HepG2 (cell line): Measurements from ENCODE around the gene PUM1. TPM values are rescaled to one million over a fixed set of nuclear protein-coding genes. Genes with fewer than 3 reads are reported as not detected.

Experiments
- ATAC-seq: fragments of 200-7000 bp; cut with Tn5 transposase; 3 replicates; pipeline ENCODE4 v1.9.1; 2020; ENCODE audit warnings: mild to moderate bottlenecking, moderate library complexity
- BruUV-seq: library from RNA; stranded (reverse); fragments of 400-500 nt; replicated peaks from 2 replicates; lab custom pipeline; 2021; lab: Mats Ljungman, UMichigan
- CTCF ChIA-PET: fragments of 300-600 bp; formaldehyde crosslinking; extraction: SDS; loops from one replicate; lab custom pipeline; 2021; ENCODE audit warnings: low total read pairs, inconsistent platforms, low intra/inter-chr PET ratio; lab: Yijun Ruan, JAX
- POLR2A ChIA-PET: fragments of 350-600 bp; sonication (Branson Sonifier 250); formaldehyde crosslinking; loops from one replicate; lab custom pipeline; 2020; ENCODE audit warnings: antibody characterized with exemption, inconsistent platforms; lab: Yijun Ruan, JAX
- DNase-seq: peaks from one replicate; pipeline ENCODE4 v3.0.0-alpha.2; 2015; ENCODE audit warnings: low spot score
- FAIRE-seq: peaks from 3 replicates; lab custom pipeline; 2011; peaks lifted over from hg19 to GRCh38; lab: Jason Lieb, UNC
- H2AFZ ChIP-seq: one replicate; pipeline ENCODE4 v1.6.1; 2011; ENCODE audit warnings: low read length, inconsistent platforms
- H3K27ac ChIP-seq: fragments of 300-600 bp; 3 replicates; pipeline ENCODE4 v1.8.0; 2011; ENCODE audit warnings: mixed run types, mild to moderate bottlenecking, mixed read lengths, low read length, inconsistent platforms; ENCODE audit not compliant: insufficient read depth; ENCODE audit errors: extremely low read length
- H3K27me3 ChIP-seq, 2 experiments: fragments of 200-600 bp in 1 of 2; 2 replicates in 1 of 2; 3 replicates in 1 of 2; pipeline versions ENCODE4 v1.6.0 to v1.8.0; 2011; ENCODE audit warnings: low read length in 2 of 2, mild to moderate bottlenecking in 2 of 2, moderate library complexity in 2 of 2, inconsistent platforms in 1 of 2; ENCODE audit not compliant: insufficient read depth in 2 of 2, control insufficient read depth in 1 of 2
- H3K36me3 ChIP-seq, 2 experiments: fragments of 200-600 bp in 1 of 2; replicated peaks in 1 of 2; 2 replicates in 1 of 2; 3 replicates in 1 of 2; pipeline versions ENCODE4 v1.5.1 to v1.8.0; 2011; ENCODE audit warnings: low read length in 2 of 2, inconsistent platforms in 1 of 2; ENCODE audit not compliant: insufficient read depth in 2 of 2, control insufficient read depth in 1 of 2
- H3K4me1 ChIP-seq: 2 replicates; pipeline ENCODE4 v1.5.1; 2012; ENCODE audit warnings: low read length, inconsistent platforms; ENCODE audit not compliant: insufficient read depth
- H3K4me2 ChIP-seq: 2 replicates; pipeline ENCODE4 v1.6.0; 2011; ENCODE audit warnings: low read depth, low read length, inconsistent platforms
- H3K4me3 ChIP-seq, 3 experiments: fragments of 200-600 bp in 1 of 3; sonication (generic), shearing (Covaris generic) in 1 of 3; replicated peaks in 1 of 3; 2 replicates each; pipeline ENCODE4 v1.5.1; 2011 to 2016; ENCODE audit warnings: low read length in 3 of 3, inconsistent platforms in 2 of 3, low read depth in 2 of 3, mild to moderate bottlenecking in 2 of 3, control low read depth in 1 of 3, mixed read lengths in 1 of 3; ENCODE audit not compliant: insufficient read depth in 1 of 3
- H3K79me2 ChIP-seq: one replicate; pipeline ENCODE4 v1.6.1; 2011; ENCODE audit warnings: low read length, inconsistent platforms; ENCODE audit not compliant: insufficient read depth
- H3K9ac ChIP-seq: 2 replicates; pipeline ENCODE4 v1.6.0; 2011; ENCODE audit warnings: mild to moderate bottlenecking, low read depth, low read length, inconsistent platforms; ENCODE audit not compliant: insufficient read depth
- H3K9me3 ChIP-seq: 2 replicates; pipeline ENCODE4 v1.5.1; 2012; ENCODE audit warnings: mild to moderate bottlenecking, low read length
- H4K20me1 ChIP-seq: 2 replicates; pipeline ENCODE4 v1.6.0; 2011; ENCODE audit warnings: inconsistent platforms, mild to moderate bottlenecking, low read length, moderate library complexity; ENCODE audit not compliant: insufficient read depth
- ETV5 ChIP-seq: IDR thresholded peaks from 2 replicates; pipeline ENCODE4 v1.6.1; 2018; ENCODE audit warnings: missing biosample characterization, missing genetic modification reagents, inconsistent platforms, borderline replicate concordance
- GATA4 ChIP-seq: sonication (generic); IDR thresholded peaks from 2 replicates; pipeline ENCODE4 v1.6.1; 2016; ENCODE audit warnings: antibody characterized with exemption, low read depth, borderline replicate concordance
- GFI1 ChIP-seq: sonication (generic); formaldehyde crosslinking; IDR thresholded peaks from 2 replicates; pipeline ENCODE4 v1.5.0; 2020; ENCODE audit warnings: missing genetic modification reagents, mild to moderate bottlenecking, borderline replicate concordance
- KLF11 ChIP-seq: IDR thresholded peaks from 2 replicates; pipeline ENCODE4 v1.6.1; 2016; ENCODE audit warnings: missing compliant biosample characterization
- RBFOX2 ChIP-seq: fragments of 200-400 bp; formaldehyde crosslinking; IDR thresholded peaks from 2 replicates; pipeline ENCODE4 v1.6.1; 2017; ENCODE audit warnings: low read depth, mild to moderate bottlenecking, low read length
- SALL2 ChIP-seq: sonication (generic); formaldehyde crosslinking; IDR thresholded peaks from 2 replicates; pipeline ENCODE4 v1.8.1; 2023; ENCODE audit warnings: mild to moderate bottlenecking, missing genetic modification reagents, inconsistent platforms
- SRF ChIP-seq: IDR thresholded peaks from 2 replicates; pipeline ENCODE4 v1.6.1; 2011; ENCODE audit warnings: mild to moderate bottlenecking, low read depth, low read length, moderate library complexity
- SSRP1 ChIP-seq: IDR thresholded peaks from 2 replicates; pipeline ENCODE4 v1.6.1; 2016; ENCODE audit warnings: control low read depth
- ZNF253 ChIP-seq: sonication (generic); formaldehyde crosslinking; IDR thresholded peaks from 2 replicates; pipeline ENCODE4 v1.8.0; 2022; ENCODE audit warnings: mild to moderate bottlenecking, missing genetic modification reagents, borderline replicate concordance
- ZNF30 ChIP-seq: sonication (generic); formaldehyde crosslinking; IDR thresholded peaks from 2 replicates; pipeline ENCODE4 v1.5.0; 2020; ENCODE audit warnings: mild to moderate bottlenecking, missing genetic modification reagents
- WGBS: methylation state at CpG from one replicate; pipeline ENCODE4 v1.1.6; 2017; ENCODE audit warnings: low lambda C conversion rate; 5-methylcytosine and 5-hydroxymethylcytosine counted together
- in situ Hi-C: cut with HindIII; loops from 2 replicates; pipeline ENCODE4 v1.10.0; 2017; ENCODE audit warnings: low pct_unique_long_range_greater_than_20kb; ENCODE audit not compliant: extremely low pct_ligation_motif_present
- intact Hi-C: fragments of 100-400 bp; cut with micrococcal nuclease; formaldehyde crosslinking; loops from one replicate; pipeline ENCODE4 v1.10.0; 2022; ENCODE audit not compliant: unreplicated experiment
- polyA plus RNA-seq, 8 experiments: library from polyadenylated mRNA; depleted of rRNA in 3 of 8; stranded (reverse) in 7 of 8; unstranded in 1 of 8; fragments of >200 nt; fragmentation: Illumina TruSeq in 4 of 8; extraction: Trizol in 4 of 8; gene quantifications; 2 replicates each; pipeline versions ENCODE4 v1.2.1 to v1.2.3, GENCODE V29; 2011 to 2016; ENCODE audit warnings: low read depth in 4 of 8, missing spikeins in 1 of 8, mixed read lengths in 1 of 8; ENCODE audit not compliant: insufficient read depth in 1 of 8
- total RNA-seq, 5 experiments: library from RNA; depleted of rRNA; stranded (reverse); fragments of >200 nt; fragmentation: Illumina TruSeq; extraction: Trizol; gene quantifications; 2 replicates each; pipeline ENCODE4 v1.2.3, GENCODE V29; 2016; ENCODE audit warnings: low read depth in 1 of 5

PUM1 gene
- total and polyA plus RNA-seq, 2 of the 13 experiments (the other 11 are each of a cell fraction or from before 2014, with no cell fraction given) = 64.7 to 91.0 TPM

GRCh38 chr1:31063631-31064030 is 1.9 kb downstream of the PUM1 start:
- peak overlapping the region; percentile 86 to 95 (median 88) for H3K4me3 ChIP-seq
- peaks cover 65% of the 10 kb centered on the region for H3K79me2 ChIP-seq
- BruUV-seq = no TSS peak
- no peak for ATAC-seq
- TF ChIP-seq ZNF253 (no peak), SSRP1 (CRISPR knock-in tag) (peak; percentile 80; the same call in 1 of the 2 replicates), GATA4 (no peak), RBFOX2 (peak; percentile 20; the same call in 1 of the 2 replicates), ETV5 (no peak), SRF (peak; percentile 70; the same call in 1 of the 2 replicates)
- peak; percentile 37 for DNase-seq
- POLR2A ChIA-PET = interaction anchor here (0.6 to 2.7 kb wide), 5 partner anchors 14 to 233 kb away, joined by 3 to 15 read pairs (median 4); partner anchors contain the start of genes SNRNP40 and ZCCHC17
- intact Hi-C loops = loop anchor here (10.0 kb wide), 1 partner anchor 91 kb away; no protein-coding TSS in a partner anchor
- CTCF ChIA-PET = no interaction called here
- peak overlapping the region; percentile 100 for H3K27ac ChIP-seq
- no peaks in the 10 kb centered on the region; a peak in 1 of 5 replicates for H3K27me3 ChIP-seq
- H3K4me2 ChIP-seq = peak overlapping the region; percentile 80
- no peaks in the 10 kb centered on the region for H3K9me3 ChIP-seq
- peak overlapping the region; percentile 99 for H3K9ac ChIP-seq
- H3K4me1 ChIP-seq = peaks cover 55% of the 10 kb centered on the region
- peaks cover 52% of the 10 kb centered on the region for H4K20me1 ChIP-seq
- no peak for FAIRE-seq
- in situ Hi-C loops = no loop called here
- H3K36me3 ChIP-seq = peaks cover 7 to 13% of the 10 kb centered on the region in 2 experiments; a peak in 4 of 5 replicates
- WGBS = under 1% methylated on average over 4 of the region's 4 CpGs
- no peak overlapping the region for H2AFZ ChIP-seq

GRCh38 chr1:31062867-31063380 is 2.6 kb downstream of the PUM1 start:
- no TSS peak for BruUV-seq
- no peak overlapping the region for H2AFZ ChIP-seq
- TF ChIP-seq ZNF30 = no peak
- TF ChIP-seq ZNF253 = no peak
- TF ChIP-seq KLF11 (CRISPR knock-in tag) = no peak
- no peak for TF ChIP-seq SALL2
- TF ChIP-seq GFI1 (CRISPR knock-in tag) = 0 out of 2 replicates have a peak, but pooled peaks have one; percentile 13
- TF ChIP-seq, all 625 proteins: peak for 1
- in situ Hi-C loops (no loop called here), intact Hi-C loops (loop anchor here (10.0 kb wide), 1 partner anchor 92 kb away; no protein-coding TSS in a partner anchor)
- H3K9ac ChIP-seq = peak overlapping the region; percentile 99
- DNase-seq = no peak
- peak; percentile 28 for FAIRE-seq
- H3K36me3 ChIP-seq = peaks cover 8 to 18% of the 10 kb centered on the region in 2 experiments; a peak in 4 of 5 replicates
- CTCF ChIA-PET = no interaction called here
- peak overlapping the region; percentile 80 for H3K4me2 ChIP-seq
- 47% methylated on average over 4 of the region's 4 CpGs for WGBS
- peaks cover 62% of the 10 kb centered on the region for H3K4me1 ChIP-seq
- peaks cover 59% of the 10 kb centered on the region for H4K20me1 ChIP-seq
- H3K9me3 ChIP-seq = no peaks in the 10 kb centered on the region
- no peak for ATAC-seq
- H3K27ac ChIP-seq = peak overlapping the region; percentile 100
- POLR2A ChIA-PET = interaction anchor here (1.1 kb wide), 1 partner anchor 234 kb away, joined by 4 read pairs; the partner anchor contains the start of genes SNRNP40 and ZCCHC17
- peak overlapping the region; percentile 86 to 95 (median 88); a peak in 5 of 6 replicates for H3K4me3 ChIP-seq
- no peaks in the 10 kb centered on the region; a peak in 1 of 5 replicates for H3K27me3 ChIP-seq
- peaks cover 69% of the 10 kb centered on the region for H3K79me2 ChIP-seq
